PC-9 (cell line): ENCODE data around the gene FAM168A.

Experiments used
- CTCF ChIP-seq: fragments of 200-600 bp; sonication (generic); conservative IDR thresholded peaks from 2 replicates; pipeline ENCODE4 v1.6.1; 2017; ENCODE audit warnings: mixed run types, antibody characterized with exemption, mild to moderate bottlenecking, moderate library complexity
- EZH2 ChIP-seq: fragments of 200-600 bp; sonication (generic); IDR thresholded peaks from 2 replicates; pipeline ENCODE4 v1.8.0; 2017; ENCODE audit warnings: antibody characterized with exemption, low read depth

- TF ChIP-seq CTCF (no peak), EZH2 (no peak)
Measured at GRCh38 chr11:73465871-73466270, 132.0 kb downstream of the FAM168A start.
